BE2C (cell line): ENCODE results near the gene TFB2M. TPM values are rescaled to one million over a fixed set of nuclear protein-coding genes. Genes with fewer than 3 reads are reported as not detected.
"Not testable (repeated sequence)": the region's sequence is repeated elsewhere in the genome, so short reads cannot be mapped to it uniquely, and the experiment has no call there.

ENCODE experiments used
- DNase-seq: peaks from one replicate; pipeline ENCODE4 v3.0.0-alpha.2; 2020
- H3K27me3 ChIP-seq: fragments of 250-450 bp; sonication (Bioruptor Pico); 2 replicates; pipeline ENCODE4 v1.5.1; 2020; ENCODE audit warnings: mild to moderate bottlenecking
- H3K36me3 ChIP-seq: fragments of 250-450 bp; sonication (Bioruptor Pico); 2 replicates; pipeline ENCODE4 v1.5.1; 2020; ENCODE audit warnings: mild to moderate bottlenecking
- H3K4me1 ChIP-seq: fragments of 250-450 bp; sonication (Bioruptor Pico); 2 replicates; pipeline ENCODE4 v1.5.1; 2020
- H3K4me3 ChIP-seq: 2 replicates; pipeline ENCODE4 v1.5.1; 2011; ENCODE audit warnings: low read depth, low read length
- H3K9me3 ChIP-seq: fragments of 250-450 bp; sonication (Bioruptor Pico); 2 replicates; pipeline ENCODE4 v1.5.1; 2020
- CTCF ChIP-seq: IDR thresholded peaks from 2 replicates; pipeline ENCODE4 v1.5.1; 2012; ENCODE audit warnings: mild to moderate bottlenecking, low read depth, low read length
- polyA plus RNA-seq: library from polyadenylated mRNA; unstranded; fragments of >200 nt; gene quantifications from one replicate; pipeline ENCODE4 v1.2.1, GENCODE V29; 2012; ENCODE audit warnings: low read depth, missing spikeins; ENCODE audit not compliant: insufficient read length, insufficient read depth

The TFB2M gene
- polyA plus RNA-seq = 28.1 TPM

GRCh38 chr1:246566128-246566812, at the start of gene TFB2M, which contains the start of gene CNST:
Gene TFB2M (minus strand): TSS chr1:246566261. CDS start chr1:246566138, 123 bp downstream.
Gene CNST (plus strand): TSS chr1:246566456. CDS start chr1:246591563, 25,107 bp downstream.
- DNase-seq = peak; percentile 98
- Histone ChIP-seq H3K4me1 (no peaks in the 10 kb centered on the region), H3K27me3 (no peaks in the 10 kb centered on the region), H3K4me3 (peak within 1 kb of the TSS; percentile 97), H3K36me3 (peaks cover 15% of the 10 kb centered on the region), H3K9me3 (no peaks in the 10 kb centered on the region)
- no peak for TF ChIP-seq CTCF

- TF ChIP-seq CTCF = no peak
- no peaks in the 10 kb centered on the region for H3K27me3 ChIP-seq
- no peaks in the 10 kb centered on the region for H3K36me3 ChIP-seq
- no peak for DNase-seq
- H3K4me1 ChIP-seq = no peaks in the 10 kb centered on the region
- H3K9me3 ChIP-seq = no peaks in the 10 kb centered on the region
- H3K4me3 ChIP-seq = no peak overlapping the region
Measured at GRCh38 chr1:246613096-246613758, 47.2 kb upstream of the TFB2M start.

- no peak for DNase-seq
- no peaks in the 10 kb centered on the region for H3K4me1 ChIP-seq
- TF ChIP-seq CTCF = no peak
- no peaks in the 10 kb centered on the region for H3K9me3 ChIP-seq
- no peaks in the 10 kb centered on the region for H3K36me3 ChIP-seq
- H3K4me3 ChIP-seq = no peak overlapping the region
- H3K27me3 ChIP-seq = no peaks in the 10 kb centered on the region
Measured at GRCh38 chr1:246609632-246610031, 43.6 kb upstream of the TFB2M start.

GRCh38 chr1:246608616-246609376, 42.7 kb upstream of the TFB2M start:
- H3K9me3 ChIP-seq = no peaks in the 10 kb centered on the region
- no peak for DNase-seq

GRCh38 chr1:246607462-246607861, 41.4 kb upstream of the TFB2M start:
- TF ChIP-seq CTCF = no peak
- Histone ChIP-seq H3K36me3 (no peaks in the 10 kb centered on the region), H3K4me1 (no peaks in the 10 kb centered on the region), H3K9me3 (no peaks in the 10 kb centered on the region), H3K4me3 (no peak overlapping the region), H3K27me3 (no peaks in the 10 kb centered on the region)
- no peak for DNase-seq

More at GRCh38 chr1:246608616-246609376, 42.7 kb upstream of the TFB2M start:
- Histone ChIP-seq H3K36me3 (no peaks in the 10 kb centered on the region), H3K27me3 (no peaks in the 10 kb centered on the region), H3K4me1 (no peaks in the 10 kb centered on the region), H3K4me3 (no peak overlapping the region)
- TF ChIP-seq CTCF = 0 out of 2 replicates have a peak, but pooled peaks have one; percentile 6

- H3K36me3 ChIP-seq, DNase-seq, H3K9me3 ChIP-seq, H3K27me3 ChIP-seq, H3K4me1 ChIP-seq, H3K4me3 ChIP-seq: not testable (repeated sequence)
Measured at GRCh38 chr1:246605231-246605630, 39.2 kb upstream of the TFB2M start.
